HG03521 (cell line): ENCODE results near the gene SLC35F1.

Source experiments
- ATAC-seq: cut with Tn5 transposase; IDR thresholded peaks from one replicate; pipeline ENCODE4 v1.9.1; 2021; ENCODE audit warnings: mild to moderate bottlenecking, moderate library complexity; ENCODE audit not compliant: unreplicated experiment

SLC35F1 gene

GRCh38 chr6:118186672-118187567 lies 279.9 kb downstream of the SLC35F1 start:
- peak; percentile 56 for ATAC-seq

GRCh38 chr6:118187568-118188164 lies 280.6 kb downstream of the SLC35F1 start:
- peak; percentile 35 for ATAC-seq

GRCh38 chr6:118188561-118188960 lies 281.5 kb downstream of the SLC35F1 start:
- ATAC-seq: no peak

GRCh38 chr6:118197539-118197938 lies 290.5 kb downstream of the SLC35F1 start:
- no peak for ATAC-seq

GRCh38 chr6:118198746-118199145 lies 291.7 kb downstream of the SLC35F1 start:
- no peak for ATAC-seq

- no peak for ATAC-seq
Observed at GRCh38 chr6:118200160-118200559, 293.1 kb downstream of the SLC35F1 start.

- no peak for ATAC-seq
Observed at GRCh38 chr6:118202517-118202916, 295.5 kb downstream of the SLC35F1 start.

- no peak for ATAC-seq
Observed at GRCh38 chr6:118203545-118203944, 296.5 kb downstream of the SLC35F1 start.

GRCh38 chr6:118206221-118206620 lies 299.2 kb downstream of the SLC35F1 start:
- no peak for ATAC-seq

GRCh38 chr6:118207947-118208346 lies 300.9 kb downstream of the SLC35F1 start:
- ATAC-seq: no peak

GRCh38 chr6:118212451-118213173 lies 305.5 kb downstream of the SLC35F1 start:
- no peak for ATAC-seq

- ATAC-seq: no peak
Observed at GRCh38 chr6:118215269-118215668, 308.2 kb downstream of the SLC35F1 start.

GRCh38 chr6:118216751-118217150 lies 309.7 kb downstream of the SLC35F1 start:
- no peak for ATAC-seq

- no peak for ATAC-seq
Observed at GRCh38 chr6:118218156-118218555, 311.1 kb downstream of the SLC35F1 start.

GRCh38 chr6:118220429-118221128 lies 313.5 kb downstream of the SLC35F1 start:
- ATAC-seq: no peak

- no peak for ATAC-seq
Observed at GRCh38 chr6:118223316-118223715, 316.3 kb downstream of the SLC35F1 start.

GRCh38 chr6:118228886-118229285 lies 321.8 kb downstream of the SLC35F1 start:
- ATAC-seq: no peak

- peak; percentile 84 for ATAC-seq
Observed at GRCh38 chr6:118240878-118241528, 333.9 kb downstream of the SLC35F1 start.

- no peak for ATAC-seq
Observed at GRCh38 chr6:118246406-118246805, 339.3 kb downstream of the SLC35F1 start.

GRCh38 chr6:118248171-118248570 lies 341.1 kb downstream of the SLC35F1 start:
- no peak for ATAC-seq
